NCI-H446 treated with DMSO at 0.1 percent for 48 hours (cell line): ENCODE results near the gene MAF.

Source experiments
- DNase-seq: peaks from one replicate; lab custom pipeline; 2025; lab: John Stamatoyannopoulos, UW

Gene MAF

GRCh38 chr16:79587897-79588296, 12.6 kb downstream of the MAF start:
- no peak for DNase-seq

GRCh38 chr16:79587296-79587695, 13.2 kb downstream of the MAF start:
- no peak for DNase-seq

- no peak for DNase-seq
Measured at GRCh38 chr16:79582789-79583188, 17.7 kb downstream of the MAF start.

- no peak for DNase-seq
Measured at GRCh38 chr16:79580453-79581191, 19.9 kb downstream of the MAF start.

GRCh38 chr16:79576602-79577001, 23.9 kb downstream of the MAF start:
- DNase-seq = no peak

- no peak for DNase-seq
Measured at GRCh38 chr16:79573884-79574283, 26.7 kb downstream of the MAF start.

- DNase-seq = no peak
Measured at GRCh38 chr16:79573071-79573470, 27.5 kb downstream of the MAF start.

- DNase-seq = no peak
Measured at GRCh38 chr16:79571903-79572535, 28.5 kb downstream of the MAF start.

GRCh38 chr16:79571065-79571902, 29.3 kb downstream of the MAF start:
- no peak for DNase-seq

GRCh38 chr16:79564671-79565107, 35.8 kb downstream of the MAF start:
- no peak for DNase-seq

- DNase-seq = no peak
Measured at GRCh38 chr16:79563921-79564320, 36.6 kb downstream of the MAF start.

- DNase-seq = no peak
Measured at GRCh38 chr16:79562166-79562823, 38.2 kb downstream of the MAF start.

GRCh38 chr16:79561729-79562128, 38.8 kb downstream of the MAF start:
- DNase-seq = no peak

GRCh38 chr16:79560923-79561322, 39.6 kb downstream of the MAF start:
- no peak for DNase-seq

GRCh38 chr16:79560318-79560717, 40.2 kb downstream of the MAF start:
- no peak for DNase-seq

- no peak for DNase-seq
Measured at GRCh38 chr16:79559532-79559931, 41.0 kb downstream of the MAF start.

GRCh38 chr16:79557421-79557820, 43.1 kb downstream of the MAF start:
- no peak for DNase-seq

- no peak for DNase-seq
Measured at GRCh38 chr16:79554912-79555311, 45.6 kb downstream of the MAF start.

- DNase-seq = no peak
Measured at GRCh38 chr16:79550373-79550772, 50.2 kb downstream of the MAF start.

GRCh38 chr16:79547085-79547484, 53.5 kb downstream of the MAF start:
- no peak for DNase-seq
